GM23248 (cell line): ENCODE data around the gene SDHB. TPM values are rescaled to one million over a fixed set of nuclear protein-coding genes. Genes with fewer than 3 reads are reported as not detected.

Experiments used
- DNase-seq: peaks from one replicate; pipeline ENCODE4 v3.0.0-alpha.2; 2015
- H2AFZ ChIP-seq: fragments of 200-600 bp; sonication (generic); 2 replicates; pipeline ENCODE4 v1.6.1; 2016; ENCODE audit warnings: antibody characterized with exemption
- H3F3A ChIP-seq: fragments of 200-600 bp; sonication (generic); 2 replicates; pipeline ENCODE4 v1.6.1; 2016; ENCODE audit warnings: mild to moderate bottlenecking, antibody characterized with exemption, mixed run types; ENCODE audit not compliant: insufficient read depth
- H3K27ac ChIP-seq: fragments of 200-600 bp; sonication (generic); 2 replicates; pipeline ENCODE4 v1.5.1; 2016; ENCODE audit warnings: mild to moderate bottlenecking
- H3K27me3 ChIP-seq: fragments of 200-600 bp; sonication (generic); replicated peaks from 2 replicates; pipeline ENCODE4 v1.6.1; 2016; ENCODE audit warnings: mild to moderate bottlenecking; ENCODE audit not compliant: insufficient read depth
- H3K36me3 ChIP-seq: fragments of 200-600 bp; sonication (generic); 2 replicates; pipeline ENCODE4 v1.6.1; 2016; ENCODE audit warnings: low read depth, mild to moderate bottlenecking
- H3K4me1 ChIP-seq: fragments of 200-600 bp; sonication (generic); 2 replicates; pipeline ENCODE4 v1.6.1; 2016; ENCODE audit warnings: mild to moderate bottlenecking; ENCODE audit not compliant: insufficient read depth
- H3K4me2 ChIP-seq: fragments of 200-600 bp; sonication (generic); one replicate; pipeline ENCODE4 v1.6.1; 2016; ENCODE audit warnings: mild to moderate bottlenecking; ENCODE audit not compliant: unreplicated experiment
- H3K4me3 ChIP-seq: fragments of 200-600 bp; sonication (generic); 2 replicates; pipeline ENCODE4 v1.5.1; 2016; ENCODE audit warnings: mild to moderate bottlenecking
- H3K79me2 ChIP-seq: fragments of 200-600 bp; sonication (generic); 2 replicates; pipeline ENCODE4 v1.6.1; 2016; ENCODE audit warnings: mild to moderate bottlenecking; ENCODE audit not compliant: insufficient read depth
- H3K9ac ChIP-seq: fragments of 200-600 bp; sonication (generic); 2 replicates; pipeline ENCODE4 v1.6.1; 2016; ENCODE audit warnings: mild to moderate bottlenecking
- H3K9me2 ChIP-seq: fragments of 200-600 bp; sonication (generic); 2 replicates; pipeline ENCODE4 v1.6.1; 2016; ENCODE audit warnings: mixed run types, mild to moderate bottlenecking, moderate library complexity; ENCODE audit not compliant: insufficient read depth
- H3K9me3 ChIP-seq: fragments of 200-600 bp; sonication (generic); one replicate; pipeline ENCODE4 v1.6.1; 2017; ENCODE audit warnings: low read depth
- H4K20me1 ChIP-seq: fragments of 200-600 bp; sonication (generic); 2 replicates; pipeline ENCODE4 v1.6.0; 2016; ENCODE audit not compliant: insufficient read depth
- EZH2 ChIP-seq: fragments of 200-600 bp; sonication (generic); IDR thresholded peaks from 2 replicates; pipeline ENCODE4 v1.6.1; 2018; ENCODE audit warnings: antibody characterized with exemption, mild to moderate bottlenecking; ENCODE audit not compliant: insufficient read depth, poor library complexity, severe bottlenecking
- EZH2phosphoT487 ChIP-seq: fragments of 200-600 bp; sonication (generic); IDR thresholded peaks from 2 replicates; pipeline ENCODE4 v1.6.1; 2018; ENCODE audit warnings: antibody characterized with exemption, moderate library complexity, mild to moderate bottlenecking, low read depth; ENCODE audit not compliant: insufficient read depth
- WGBS, 2 experiments: methylation state at CpG; one replicate each; pipeline ENCODE4 v1.1.6; 2015 to 2017; ENCODE audit warnings: low lambda C conversion rate in 2 of 2, low coverage in 1 of 2; ENCODE audit errors: missing lambda C conversion rate in 2 of 2; 5-methylcytosine and 5-hydroxymethylcytosine counted together
- in situ Hi-C: fragments of 300-500 bp; cut with MboI; formaldehyde crosslinking; loops from 2 replicates; pipeline ENCODE4 v1.15.0; 2020
- polyA plus RNA-seq: library from polyadenylated mRNA; unstranded; fragments of >200 nt; fragmentation: Nextera tagmentation; extraction: Ambion mirVana; gene quantifications from 2 replicates; pipeline ENCODE4 v1.2.1, GENCODE V29; 2016
- total RNA-seq: library from RNA; depleted of rRNA; stranded (reverse); fragments of >200 nt; shearing (Covaris generic); gene quantifications from 2 replicates; pipeline ENCODE4 v1.2.3, GENCODE V29; 2014

SDHB gene
- total and polyA plus RNA-seq, 2 experiments from 2014 or later = 84.1 to 124 TPM

GRCh38 chr1:17009706-17010105, 44.1 kb downstream of the SDHB start:
- in situ Hi-C loops = no loop called here
- no peaks in the 10 kb centered on the region for H4K20me1 ChIP-seq
- H3K4me2 ChIP-seq = no peak overlapping the region
- H3K9me3 ChIP-seq = no peaks in the 10 kb centered on the region
- no peaks in the 10 kb centered on the region for H3K27me3 ChIP-seq
- 77 to 81% methylated on average over 3 to 4 of the region's 4 CpGs for WGBS, 2 experiments
- TF ChIP-seq EZH2phosphoT487 (no peak), EZH2 (no peak)
- no peak overlapping the region for H3K4me3 ChIP-seq
- no peak overlapping the region for H3K9ac ChIP-seq
- H3F3A ChIP-seq = no peaks in the 10 kb centered on the region
- no peaks in the 10 kb centered on the region for H3K36me3 ChIP-seq
- no peak overlapping the region for H3K27ac ChIP-seq
- H3K4me1 ChIP-seq = peaks cover 23% of the 10 kb centered on the region
- H3K79me2 ChIP-seq = peaks cover 7% of the 10 kb centered on the region; the same call in 1 of the 2 replicates
- H2AFZ ChIP-seq = no peak overlapping the region
- DNase-seq = no peak
- H3K9me2 ChIP-seq = no peaks in the 10 kb centered on the region

- in situ Hi-C loops = no loop called here
These were observed 45.5 kb downstream of the SDHB start for GRCh38 chr1:17008208-17008855.

GRCh38 chr1:17007121-17007520, 46.7 kb downstream of the SDHB start:
- Histone ChIP-seq H3K4me1 (peaks cover 22% of the 10 kb centered on the region), H2AFZ (no peak overlapping the region), H3K79me2 (peaks cover 7% of the 10 kb centered on the region; the same call in 1 of the 2 replicates), H3K9me2 (no peaks in the 10 kb centered on the region), H3K4me2 (no peak overlapping the region), H3K27me3 (no peaks in the 10 kb centered on the region), H3F3A (peaks cover 10% of the 10 kb centered on the region; the same call in 1 of the 2 replicates), H4K20me1 (no peaks in the 10 kb centered on the region), H3K9me3 (no peaks in the 10 kb centered on the region), H3K36me3 (no peaks in the 10 kb centered on the region), H3K27ac (no peak overlapping the region), H3K4me3 (no peak overlapping the region), H3K9ac (no peak overlapping the region)
- DNase-seq = no peak
- 87 to 93% methylated on average over 8 of the region's 8 CpGs for WGBS, 2 experiments
- in situ Hi-C loops = no loop called here
- TF ChIP-seq EZH2phosphoT487 (no peak), EZH2 (no peak)

More at GRCh38 chr1:17008208-17008855, 45.5 kb downstream of the SDHB start:
- no peak overlapping the region for H3K4me2 ChIP-seq
- H2AFZ ChIP-seq = no peak overlapping the region
- H3K27ac ChIP-seq = no peak overlapping the region
- no peak for TF ChIP-seq EZH2phosphoT487
- TF ChIP-seq EZH2 = no peak
- H3K36me3 ChIP-seq = no peaks in the 10 kb centered on the region
- H3K4me1 ChIP-seq = peaks cover 32% of the 10 kb centered on the region
- H3K9me2 ChIP-seq = no peaks in the 10 kb centered on the region
- no peaks in the 10 kb centered on the region for H3K9me3 ChIP-seq
- H3K9ac ChIP-seq = no peak overlapping the region
- H3F3A ChIP-seq = peaks cover 4% of the 10 kb centered on the region; the same call in 1 of the 2 replicates
- H3K79me2 ChIP-seq = peaks cover 7% of the 10 kb centered on the region; the same call in 1 of the 2 replicates
- no peaks in the 10 kb centered on the region for H3K27me3 ChIP-seq
- no peaks in the 10 kb centered on the region for H4K20me1 ChIP-seq
- H3K4me3 ChIP-seq = no peak overlapping the region
- DNase-seq = no peak
- WGBS, 2 experiments = 93 to 94% methylated on average over 15 of the region's 15 CpGs

GRCh38 chr1:17005365-17005740, 48.5 kb downstream of the SDHB start:
- H4K20me1 ChIP-seq = no peaks in the 10 kb centered on the region

More at GRCh38 chr1:17005365-17005740, 48.5 kb downstream of the SDHB start:
- in situ Hi-C loops = no loop called here
- no peak overlapping the region for H3K27ac ChIP-seq
- H3F3A ChIP-seq = peaks cover 10% of the 10 kb centered on the region; the same call in 1 of the 2 replicates
- no peak overlapping the region for H3K4me3 ChIP-seq
- no peak overlapping the region for H3K9ac ChIP-seq
- H3K4me2 ChIP-seq = no peak overlapping the region
- H3K4me1 ChIP-seq = peaks cover 14% of the 10 kb centered on the region
- no peak for DNase-seq
- TF ChIP-seq EZH2 (no peak), EZH2phosphoT487 (no peak)
- no peaks in the 10 kb centered on the region for H3K27me3 ChIP-seq
- no peaks in the 10 kb centered on the region for H3K36me3 ChIP-seq
- H3K79me2 ChIP-seq = no peaks in the 10 kb centered on the region
- WGBS, 2 experiments = 93 to 98% methylated on average over 18 to 19 of the region's 19 CpGs
- H3K9me2 ChIP-seq = no peaks in the 10 kb centered on the region
- no peak overlapping the region for H2AFZ ChIP-seq
- H3K9me3 ChIP-seq = no peaks in the 10 kb centered on the region
